Trophoblast cell (in vitro differentiated cells and primary cell): ENCODE measurements around the gene KLC1.

Experiments used
- DNase-seq, 2 donors: peaks; one replicate each; pipeline ENCODE4 v3.0.0-alpha.2; 2016
- H2AFZ ChIP-seq: 2 replicates; pipeline ENCODE4 v1.6.1; 2013; ENCODE audit warnings: low read length, moderate library complexity, mild to moderate bottlenecking; ENCODE audit not compliant: insufficient read depth, poor library complexity
- H2AK5ac ChIP-seq: 2 replicates; pipeline ENCODE4 v1.6.1; 2013; ENCODE audit warnings: mild to moderate bottlenecking, low read length
- H2BK120ac ChIP-seq: 2 replicates; pipeline ENCODE4 v1.6.1; 2013; ENCODE audit warnings: low read length, mild to moderate bottlenecking, moderate library complexity; ENCODE audit not compliant: insufficient read depth, poor library complexity
- H2BK12ac ChIP-seq: 2 replicates; pipeline ENCODE4 v1.6.1; 2013; ENCODE audit warnings: mild to moderate bottlenecking, low read length, moderate library complexity
- H2BK5ac ChIP-seq: 2 replicates; pipeline ENCODE4 v1.6.1; 2013; ENCODE audit warnings: low read length, low read depth, moderate library complexity, mild to moderate bottlenecking; ENCODE audit not compliant: poor library complexity
- H3K14ac ChIP-seq: 2 replicates; pipeline ENCODE4 v1.6.1; 2013; ENCODE audit warnings: mild to moderate bottlenecking, low read length
- H3K18ac ChIP-seq: 2 replicates; pipeline ENCODE4 v1.6.1; 2013; ENCODE audit warnings: mild to moderate bottlenecking, low read length
- H3K23ac ChIP-seq: 2 replicates; pipeline ENCODE4 v1.6.1; 2013; ENCODE audit warnings: low read length
- H3K27ac ChIP-seq: 2 replicates; pipeline ENCODE4 v1.5.1; 2013; ENCODE audit warnings: low read depth, mild to moderate bottlenecking, inconsistent platforms, low read length, moderate library complexity
- H3K27me3 ChIP-seq: 2 replicates; pipeline ENCODE4 v1.6.1; 2013; ENCODE audit warnings: inconsistent platforms, mild to moderate bottlenecking, low read length, moderate library complexity; ENCODE audit not compliant: insufficient read depth
- H3K36me3 ChIP-seq, 2 experiments: 1 replicate in 1 of 2; 2 replicates in 1 of 2; pipeline ENCODE4 v1.6.1; 2013; ENCODE audit warnings: low read length in 2 of 2, mild to moderate bottlenecking in 2 of 2, moderate library complexity in 1 of 2; ENCODE audit not compliant: insufficient read depth in 2 of 2, control insufficient read depth in 1 of 2
- H3K4ac ChIP-seq: 2 replicates; pipeline ENCODE4 v1.6.1; 2013; ENCODE audit warnings: low read depth, mild to moderate bottlenecking, low read length, moderate library complexity
- H3K4me1 ChIP-seq, 2 experiments: 1 replicate in 1 of 2; 2 replicates in 1 of 2; pipeline ENCODE4 v1.6.1; 2013; ENCODE audit warnings: low read length in 2 of 2, mild to moderate bottlenecking in 2 of 2, moderate library complexity in 1 of 2; ENCODE audit not compliant: insufficient read depth in 2 of 2, control insufficient read depth in 1 of 2
- H3K4me2 ChIP-seq: 2 replicates; pipeline ENCODE4 v1.6.1; 2013; ENCODE audit warnings: inconsistent platforms, mild to moderate bottlenecking, low read length, moderate library complexity
- H3K4me3 ChIP-seq: 2 replicates; pipeline ENCODE4 v1.5.1; 2013; ENCODE audit warnings: mild to moderate bottlenecking, low read depth, low read length, inconsistent platforms
- H3K79me1 ChIP-seq: one replicate; pipeline ENCODE4 v1.6.1; 2013; ENCODE audit warnings: low read length
- H3K79me2 ChIP-seq: 2 replicates; pipeline ENCODE4 v1.6.1; 2013; ENCODE audit warnings: low read length, mild to moderate bottlenecking; ENCODE audit not compliant: control insufficient read depth, insufficient read depth, poor library complexity
- H3K9ac ChIP-seq: 2 replicates; pipeline ENCODE4 v1.6.1; 2013; ENCODE audit warnings: mild to moderate bottlenecking, low read length
- H3K9me3 ChIP-seq: 2 replicates; pipeline ENCODE4 v1.6.1; 2013; ENCODE audit warnings: low read depth, mild to moderate bottlenecking, control low read depth, inconsistent platforms, low read length; ENCODE audit not compliant: insufficient read depth
- H4K12ac ChIP-seq: 2 replicates; pipeline ENCODE4 v1.6.1; 2013; ENCODE audit warnings: low read depth, mild to moderate bottlenecking, low read length, moderate library complexity
- H4K8ac ChIP-seq: 2 replicates; pipeline ENCODE4 v1.6.1; 2013; ENCODE audit warnings: low read depth, mild to moderate bottlenecking, low read length, moderate library complexity
- H4K91ac ChIP-seq: one replicate; pipeline ENCODE4 v1.6.1; 2013; ENCODE audit warnings: low read depth, mild to moderate bottlenecking, low read length, moderate library complexity
- WGBS: extraction: QIAGEN DNeasy Blood & Tissue Kit; methylation state at CpG from one replicate; pipeline ENCODE4 v1.1.7; 2013; ENCODE audit warnings: missing lambda C conversion rate; ENCODE audit not compliant: insufficient read length, insufficient coverage; ENCODE audit errors: extremely low coverage; 5-methylcytosine and 5-hydroxymethylcytosine counted together

The KLC1 gene

DNA sequence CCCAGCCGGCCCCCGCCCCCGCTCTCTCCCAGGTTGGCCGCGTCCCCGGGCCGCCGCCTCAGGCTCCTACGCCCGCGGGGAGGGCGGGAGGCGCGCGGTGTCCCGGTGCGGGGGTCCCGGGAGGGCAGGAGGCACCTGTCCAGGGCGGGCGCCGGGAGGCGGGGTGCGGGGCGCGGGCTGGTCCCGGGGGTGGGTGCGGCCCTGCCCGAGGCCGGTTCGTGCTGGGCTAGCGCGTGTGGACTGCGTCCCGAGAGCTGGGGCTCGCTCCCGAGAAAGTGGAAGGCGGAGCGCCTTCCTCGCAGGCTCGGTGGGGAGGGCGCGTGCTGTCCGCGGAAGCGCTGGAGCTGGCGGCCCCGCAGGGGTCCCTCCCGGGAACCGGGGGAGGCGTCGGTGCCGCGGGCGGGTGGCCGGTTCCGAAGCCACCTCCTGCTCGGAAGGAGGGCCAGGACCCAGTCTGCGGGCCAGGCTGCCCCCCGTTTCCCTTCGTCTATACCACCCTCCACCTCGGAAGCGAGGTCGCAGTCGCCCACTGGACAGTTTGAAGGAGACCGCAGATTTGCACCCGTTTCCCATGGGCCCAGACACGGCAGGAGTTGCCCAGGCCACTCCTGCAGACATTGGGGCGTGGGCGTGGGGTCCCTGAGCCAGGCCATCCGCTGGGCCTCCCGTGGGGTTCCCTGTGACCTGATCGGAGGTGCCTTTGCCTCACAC lies 87.2 kb downstream of the KLC1 start:
- peak overlapping the region; percentile 92 for H3K4me2 ChIP-seq
- peak overlapping the region; percentile 75 for H4K91ac ChIP-seq
- peak overlapping the region; percentile 59 for H3K14ac ChIP-seq
- H3K79me2 ChIP-seq = peaks cover 14% of the 10 kb centered on the region
- H3K27me3 ChIP-seq = no peaks in the 10 kb centered on the region
- H3K4ac ChIP-seq = peak overlapping the region; percentile 73
- no peak overlapping the region for H3K23ac ChIP-seq
- no peak overlapping the region for H3K27ac ChIP-seq
- H2BK120ac ChIP-seq = no peak overlapping the region
- H3K9ac ChIP-seq = peak overlapping the region; percentile 80
- no peaks in the 10 kb centered on the region for H3K9me3 ChIP-seq
- no peak overlapping the region for H2BK12ac ChIP-seq
- peak in 1 of 2 donors; percentile 28 for DNase-seq
- peaks cover 5 to 7% of the 10 kb centered on the region in 2 experiments for H3K36me3 ChIP-seq
- H3K18ac ChIP-seq = peak overlapping the region; percentile 78
- peaks cover 7 to 18% of the 10 kb centered on the region in 2 experiments for H3K4me1 ChIP-seq
- no CpG with 5 or more reads among the region's 72 CpGs for WGBS
- peak overlapping the region; percentile 42 for H4K8ac ChIP-seq
- peak overlapping the region; percentile 39 for H4K12ac ChIP-seq
- H3K4me3 ChIP-seq = peak overlapping the region; percentile 97
- no peak overlapping the region for H2BK5ac ChIP-seq
- H3K79me1 ChIP-seq = peaks cover 5% of the 10 kb centered on the region
- no peak overlapping the region for H2AK5ac ChIP-seq
- H2AFZ ChIP-seq = no peak overlapping the region

DNA sequence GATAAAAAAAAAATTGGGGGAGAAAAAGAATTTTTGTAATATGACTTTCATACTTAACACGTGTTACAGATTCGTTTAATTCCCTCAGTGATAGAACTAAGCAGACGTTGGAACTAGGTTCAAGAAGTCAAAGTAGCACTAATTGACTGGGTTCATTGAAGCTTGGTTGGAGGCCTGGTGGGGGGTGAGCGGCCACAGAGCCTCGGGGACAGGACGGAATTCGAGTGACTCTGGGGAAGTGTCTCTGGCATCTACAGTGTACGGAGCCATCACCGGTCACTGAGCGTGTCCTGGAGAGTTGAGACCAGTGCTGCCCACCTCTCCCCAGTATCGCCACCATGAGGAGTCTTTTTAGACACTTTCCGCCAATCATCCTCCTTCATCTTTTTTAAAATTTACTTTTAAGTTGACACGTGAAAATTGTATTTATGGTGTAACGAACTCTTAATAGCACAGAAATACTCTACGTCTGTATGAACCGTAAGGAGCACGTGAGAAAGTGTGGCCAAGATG lies 87.9 kb downstream of the KLC1 start:
- no CpG with 5 or more reads among the region's 17 CpGs for WGBS
- Histone ChIP-seq H3K27ac (no peak overlapping the region), H3K79me1 (peaks cover 5% of the 10 kb centered on the region), H3K23ac (no peak overlapping the region), H3K4ac (peak overlapping the region; percentile 73), H4K12ac (no peak overlapping the region), H3K9ac (no peak overlapping the region), H3K14ac (no peak overlapping the region), H3K4me1 (peaks cover 7 to 16% of the 10 kb centered on the region in 2 experiments), H4K8ac (no peak overlapping the region), H2AFZ (no peak overlapping the region), H3K18ac (no peak overlapping the region), H3K4me3 (no peak overlapping the region), H3K27me3 (no peaks in the 10 kb centered on the region), H3K9me3 (no peaks in the 10 kb centered on the region), H3K36me3 (peaks cover 2 to 5% of the 10 kb centered on the region in 2 experiments), H3K4me2 (peak overlapping the region; percentile 92), H3K79me2 (peaks cover 14% of the 10 kb centered on the region), H2BK5ac (no peak overlapping the region), H2BK12ac (no peak overlapping the region), H2BK120ac (no peak overlapping the region), H2AK5ac (no peak overlapping the region), H4K91ac (no peak overlapping the region)
- DNase-seq = no peak

DNA sequence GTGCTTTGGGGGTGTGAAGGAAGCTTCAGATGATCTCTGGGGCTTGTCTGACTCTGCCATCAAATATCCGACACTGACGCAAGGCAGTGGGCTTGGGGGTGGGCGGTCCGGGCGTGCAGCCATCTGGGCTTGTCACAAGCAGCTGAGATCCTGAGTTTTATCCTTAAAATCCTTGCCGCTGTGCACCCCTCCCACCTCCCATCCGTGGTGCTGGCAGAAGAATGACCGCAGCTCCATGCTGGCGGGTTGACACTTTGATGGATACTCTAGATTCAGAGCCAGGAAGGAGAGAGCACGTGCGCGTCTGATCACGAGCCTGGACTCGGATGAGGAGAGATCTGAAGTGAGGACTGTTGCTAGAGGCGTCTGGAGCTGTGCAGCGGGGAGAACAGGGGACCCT lies 89.6 kb downstream of the KLC1 start:
- H4K12ac ChIP-seq = no peak overlapping the region
- no peak for DNase-seq
- no peak overlapping the region for H2AK5ac ChIP-seq
- no peak overlapping the region for H2BK5ac ChIP-seq
- H3K79me1 ChIP-seq = peaks cover 5% of the 10 kb centered on the region
- WGBS = no CpG with 5 or more reads among the region's 16 CpGs
- H3K4ac ChIP-seq = no peak overlapping the region
- peaks cover 14% of the 10 kb centered on the region for H3K79me2 ChIP-seq
- no peaks in the 10 kb centered on the region for H3K27me3 ChIP-seq
- H2BK12ac ChIP-seq = no peak overlapping the region
- no peak overlapping the region for H4K8ac ChIP-seq
- no peak overlapping the region for H3K4me3 ChIP-seq
- no peak overlapping the region for H2BK120ac ChIP-seq
- peaks cover 3 to 6% of the 10 kb centered on the region in 2 experiments for H3K4me1 ChIP-seq
- H3K27ac ChIP-seq = no peak overlapping the region
- H3K4me2 ChIP-seq = no peak overlapping the region
- H3K23ac ChIP-seq = no peak overlapping the region
- H3K36me3 ChIP-seq = peaks cover 0 to 7% of the 10 kb centered on the region in 2 experiments
- no peak overlapping the region for H3K14ac ChIP-seq
- H2AFZ ChIP-seq = no peak overlapping the region
- H3K9me3 ChIP-seq = no peaks in the 10 kb centered on the region
- H4K91ac ChIP-seq = no peak overlapping the region
- H3K18ac ChIP-seq = no peak overlapping the region
- H3K9ac ChIP-seq = no peak overlapping the region

DNA sequence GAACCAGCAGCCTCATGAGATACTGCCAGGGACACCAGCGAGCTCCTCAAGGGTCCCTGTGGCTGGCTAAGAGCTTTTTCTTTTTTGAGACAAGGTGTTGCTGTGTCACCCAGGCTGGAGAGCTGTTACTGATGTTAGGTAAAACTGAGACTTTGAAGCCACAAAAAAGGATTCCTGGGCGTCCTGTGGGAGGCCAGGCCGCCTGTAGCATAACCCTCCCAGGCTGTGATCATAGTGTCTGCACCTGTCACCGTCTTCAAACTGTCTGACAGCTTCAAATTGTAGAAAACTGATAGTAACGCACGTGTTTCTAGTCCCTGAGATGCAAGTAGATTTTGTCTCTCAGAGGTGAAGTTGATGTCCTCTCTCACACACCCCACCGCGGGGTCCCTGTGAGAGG lies 90.7 kb downstream of the KLC1 start:
- H3K14ac ChIP-seq = no peak overlapping the region

More for the DNA sequence above, 90.7 kb downstream of the KLC1 start:
- no CpG with 5 or more reads among the region's 8 CpGs for WGBS
- Histone ChIP-seq H3K4ac (no peak overlapping the region), H3K18ac (no peak overlapping the region), H2BK5ac (no peak overlapping the region), H3K23ac (no peak overlapping the region), H3K4me3 (no peak overlapping the region), H3K27ac (no peak overlapping the region), H4K12ac (no peak overlapping the region), H3K9me3 (no peaks in the 10 kb centered on the region), H3K36me3 (peaks cover 2 to 11% of the 10 kb centered on the region in 2 experiments), H2BK120ac (no peak overlapping the region), H2AFZ (no peak overlapping the region), H2AK5ac (no peak overlapping the region), H2BK12ac (no peak overlapping the region), H3K4me2 (no peak overlapping the region), H4K8ac (no peak overlapping the region), H4K91ac (no peak overlapping the region), H3K4me1 (peaks cover 2 to 3% of the 10 kb centered on the region in 2 experiments), H3K9ac (no peak overlapping the region), H3K27me3 (no peaks in the 10 kb centered on the region), H3K79me1 (peaks cover 5% of the 10 kb centered on the region), H3K79me2 (peaks cover 15% of the 10 kb centered on the region)
- no peak for DNase-seq
